ENCODE data around the gene C19orf25. TPM values are rescaled to one million over a fixed set of nuclear protein-coding genes. Genes with fewer than 3 reads are reported as not detected.
"Not testable (repeated sequence)": the region's sequence is repeated elsewhere in the genome, so short reads cannot be mapped to it uniquely, and the experiment has no call there.

The C19orf25 gene
- total RNA-seq, 1 donor from 2014 or later = 37.1 TPM

- no peak for DNase-seq (ENCODE audit: low spot score)
- Mint-ChIP-seq H3K27ac (no peak overlapping the region), H3K36me3 (ENCODE audit: low read depth) (peaks cover 10% of the 10 kb centered on the region), H3K27me3 (ENCODE audit: insufficient read depth) (peaks cover 35% of the 10 kb centered on the region), H3K4me3 (no peak overlapping the region), H3K9me3 (no peaks in the 10 kb centered on the region), H3K4me1 (ENCODE audit: low read depth) (peaks cover 7% of the 10 kb centered on the region)
- intact Hi-C loops (cut with micrococcal nuclease) = loop anchor here (5.0 kb wide), 1 partner anchor 320 kb away; no protein-coding TSS in a partner anchor
These were observed 32.1 kb downstream of the C19orf25 start for GRCh38 chr19:1446713-1447481.

- intact Hi-C loops (cut with micrococcal nuclease) = loop anchor here (1.0 to 5.0 kb wide), 4 partner anchors 9 to 321 kb away; partner anchors contain the start of gene ADAMTSL5
- DNase-seq (ENCODE audit: low spot score) = no peak
- H3K36me3 Mint-ChIP-seq (ENCODE audit: low read depth) = peaks cover 18% of the 10 kb centered on the region
- H3K4me1 Mint-ChIP-seq (ENCODE audit: low read depth) = peaks cover 7% of the 10 kb centered on the region
- H3K9me3 Mint-ChIP-seq = no peaks in the 10 kb centered on the region
- H3K4me3 Mint-ChIP-seq = no peak overlapping the region
- peaks cover 34% of the 10 kb centered on the region for H3K27me3 Mint-ChIP-seq (ENCODE audit: insufficient read depth)
- H3K27ac Mint-ChIP-seq = no peak overlapping the region
These were observed 32.9 kb downstream of the C19orf25 start for GRCh38 chr19:1445932-1446712.

GRCh38 chr19:1445185-1445931 is 33.7 kb downstream of the C19orf25 start:
- intact Hi-C loops (cut with micrococcal nuclease) = loop anchor here (1.0 to 5.0 kb wide), 4 partner anchors 10 to 322 kb away; partner anchors contain the start of gene ADAMTSL5
- DNase-seq (ENCODE audit: low spot score) = peak; percentile 81
- peaks cover 26% of the 10 kb centered on the region for H3K27me3 Mint-ChIP-seq (ENCODE audit: insufficient read depth)
- H3K27ac Mint-ChIP-seq = peak overlapping the region; percentile 63
- peaks cover 25% of the 10 kb centered on the region for H3K36me3 Mint-ChIP-seq (ENCODE audit: low read depth)
- H3K4me1 Mint-ChIP-seq (ENCODE audit: low read depth) = peaks cover 7% of the 10 kb centered on the region
- H3K4me3 Mint-ChIP-seq = peak overlapping the region; percentile 70
- H3K9me3 Mint-ChIP-seq = no peaks in the 10 kb centered on the region

- Mint-ChIP-seq H3K9me3 (no peaks in the 10 kb centered on the region), H3K27ac (peak overlapping the region; percentile 48), H3K4me3 (peak overlapping the region; percentile 53), H3K27me3 (ENCODE audit: insufficient read depth) (peaks cover 2% of the 10 kb centered on the region), H3K36me3 (ENCODE audit: low read depth) (peaks cover 39% of the 10 kb centered on the region), H3K4me1 (ENCODE audit: low read depth) (no peaks in the 10 kb centered on the region)
- no peak for DNase-seq (ENCODE audit: low spot score)
- intact Hi-C loops (cut with micrococcal nuclease) = no loop called here
These were observed 37.2 kb downstream of the C19orf25 start for GRCh38 chr19:1441677-1442438.

- peaks cover 39% of the 10 kb centered on the region for H3K36me3 Mint-ChIP-seq (ENCODE audit: low read depth)
- no peaks in the 10 kb centered on the region for H3K4me1 Mint-ChIP-seq (ENCODE audit: low read depth)
- intact Hi-C loops (cut with micrococcal nuclease) = no loop called here
- peak overlapping the region; percentile 23 for H3K27ac Mint-ChIP-seq
- H3K9me3 Mint-ChIP-seq = no peaks in the 10 kb centered on the region
- no peaks in the 10 kb centered on the region for H3K27me3 Mint-ChIP-seq (ENCODE audit: insufficient read depth)
- peak overlapping the region; percentile 98 for H3K4me3 Mint-ChIP-seq
- no peak for DNase-seq (ENCODE audit: low spot score)
These were observed 38.0 kb downstream of the C19orf25 start for GRCh38 chr19:1441022-1441426.

- Mint-ChIP-seq H3K27me3 (ENCODE audit: insufficient read depth) (no peaks in the 10 kb centered on the region), H3K36me3 (ENCODE audit: low read depth) (peaks cover 40% of the 10 kb centered on the region), H3K9me3 (no peaks in the 10 kb centered on the region), H3K4me3 (peak overlapping the region; percentile 98), H3K27ac (peak overlapping the region; percentile 52), H3K4me1 (ENCODE audit: low read depth) (no peaks in the 10 kb centered on the region)
- no peak for DNase-seq (ENCODE audit: low spot score)
- intact Hi-C loops (cut with micrococcal nuclease) = no loop called here
These were observed 38.6 kb downstream of the C19orf25 start for GRCh38 chr19:1440418-1440801.

GRCh38 chr19:1439525-1440417 is 39.2 kb downstream of the C19orf25 start:
- not testable (repeated sequence) for H3K9me3 Mint-ChIP-seq; H3K27me3 Mint-ChIP-seq (ENCODE audit: insufficient read depth); H3K4me1 Mint-ChIP-seq (ENCODE audit: low read depth); DNase-seq (ENCODE audit: low spot score)
- intact Hi-C loops (cut with micrococcal nuclease) = loop anchor here (2.0 kb wide), 2 partner anchors 39 to 987 kb away; partner anchors contain the start of genes C19orf25 and TIMM13
- Mint-ChIP-seq H3K27ac (peak overlapping the region; percentile 67), H3K4me3 (peak overlapping the region; percentile 98), H3K36me3 (ENCODE audit: low read depth) (peaks cover 43% of the 10 kb centered on the region)

- H3K36me3 Mint-ChIP-seq (ENCODE audit: low read depth) = peaks cover 42% of the 10 kb centered on the region
These were observed 40.1 kb downstream of the C19orf25 start for GRCh38 chr19:1438933-1439354.

GRCh38 chr19:1438035-1438932 is 40.7 kb downstream of the C19orf25 start, which contains the start of gene RPS15:
Gene RPS15, plus strand, starts transcription at chr19:1438396. Its CDS starts 30 bp downstream, at chr19:1438426.
- Mint-ChIP-seq H3K9me3 (no peaks in the 10 kb centered on the region), H3K27ac (peak within 1 kb of the TSS; percentile 99)

More at GRCh38 chr19:1438933-1439354, 40.1 kb downstream of the C19orf25 start:
- peak overlapping the region; percentile 98 for H3K4me3 Mint-ChIP-seq
- peak overlapping the region; percentile 67 for H3K27ac Mint-ChIP-seq
- intact Hi-C loops (cut with micrococcal nuclease) = loop anchor here (1.0 to 2.0 kb wide), 4 partner anchors 32 to 988 kb away; partner anchors contain the start of genes C19orf25, DAZAP1, NDUFS7 and TIMM13
- no peaks in the 10 kb centered on the region for H3K27me3 Mint-ChIP-seq (ENCODE audit: insufficient read depth)
- H3K9me3 Mint-ChIP-seq = no peaks in the 10 kb centered on the region
- no peaks in the 10 kb centered on the region for H3K4me1 Mint-ChIP-seq (ENCODE audit: low read depth)
- no peak for DNase-seq (ENCODE audit: low spot score)

GRCh38 chr19:1437609-1438008 is 41.4 kb downstream of the C19orf25 start:
- no peaks in the 10 kb centered on the region for H3K9me3 Mint-ChIP-seq
- peaks cover 39% of the 10 kb centered on the region for H3K36me3 Mint-ChIP-seq (ENCODE audit: low read depth)
- intact Hi-C loops (cut with micrococcal nuclease) = loop anchor here (1.0 to 2.0 kb wide), 4 partner anchors 30 to 989 kb away; partner anchors contain the start of genes C19orf25, DAZAP1, NDUFS7 and TIMM13
- H3K27me3 Mint-ChIP-seq (ENCODE audit: insufficient read depth) = no peaks in the 10 kb centered on the region
- H3K27ac Mint-ChIP-seq = no peak overlapping the region
- no peaks in the 10 kb centered on the region for H3K4me1 Mint-ChIP-seq (ENCODE audit: low read depth)
- peak overlapping the region; percentile 98 for H3K4me3 Mint-ChIP-seq
- no peak for DNase-seq (ENCODE audit: low spot score)

More at GRCh38 chr19:1438035-1438932, 40.7 kb downstream of the C19orf25 start, which contains the start of gene RPS15:
- peaks cover 42% of the 10 kb centered on the region for H3K36me3 Mint-ChIP-seq (ENCODE audit: low read depth)
- intact Hi-C loops (cut with micrococcal nuclease) = loop anchor here (1.0 to 2.0 kb wide), 4 partner anchors 31 to 989 kb away; partner anchors contain the start of genes C19orf25, DAZAP1, NDUFS7 and TIMM13
- H3K4me1 Mint-ChIP-seq (ENCODE audit: low read depth) = no peaks in the 10 kb centered on the region
- no peaks in the 10 kb centered on the region for H3K27me3 Mint-ChIP-seq (ENCODE audit: insufficient read depth)
- peak; percentile 95 for DNase-seq (ENCODE audit: low spot score)
- H3K4me3 Mint-ChIP-seq = peak within 1 kb of the TSS; percentile 98
